Neural progenitor cell (in vitro differentiated cells): ENCODE data around the gene CHST6. TPM values are rescaled to one million over a fixed set of nuclear protein-coding genes. Genes with fewer than 3 reads are reported as not detected.

Source experiments
- DNase-seq: peaks from one replicate; pipeline ENCODE4 v3.0.0-alpha.2; 2016; ENCODE audit warnings: low spot score
- H2AFZ ChIP-seq: fragments of 200-600 bp; sonication (generic); replicated peaks from 2 replicates; pipeline ENCODE4 v1.6.1; 2016; ENCODE audit warnings: antibody characterized with exemption
- H3F3A ChIP-seq: fragments of 200-600 bp; sonication (generic); 2 replicates; pipeline ENCODE4 v1.6.1; 2016; ENCODE audit warnings: antibody characterized with exemption, low read depth
- H3K27ac ChIP-seq: fragments of 200-600 bp; sonication (generic); 2 replicates; pipeline ENCODE4 v1.5.1; 2016; ENCODE audit warnings: mild to moderate bottlenecking
- H3K27me3 ChIP-seq: fragments of 200-600 bp; sonication (generic); 2 replicates; pipeline ENCODE4 v1.6.1; 2016; ENCODE audit warnings: mild to moderate bottlenecking, moderate library complexity
- H3K36me3 ChIP-seq: fragments of 200-600 bp; sonication (generic); 2 replicates; pipeline ENCODE4 v1.5.1; 2016
- H3K4me1 ChIP-seq: fragments of 200-600 bp; sonication (generic); 2 replicates; pipeline ENCODE4 v1.6.1; 2016; ENCODE audit warnings: mixed run types
- H3K4me2 ChIP-seq: fragments of 200-600 bp; sonication (generic); 2 replicates; pipeline ENCODE4 v1.6.1; 2016
- H3K4me3 ChIP-seq: fragments of 200-600 bp; sonication (generic); 2 replicates; pipeline ENCODE4 v1.5.1; 2016
- H3K79me2 ChIP-seq: fragments of 200-600 bp; sonication (generic); 2 replicates; pipeline ENCODE4 v1.6.1; 2016; ENCODE audit warnings: low read depth
- H3K9ac ChIP-seq: fragments of 200-600 bp; sonication (generic); 2 replicates; pipeline ENCODE4 v1.6.1; 2016
- H3K9me3 ChIP-seq: fragments of 200-600 bp; sonication (generic); 2 replicates; pipeline ENCODE4 v1.5.1; 2016; ENCODE audit warnings: low read depth
- H4K20me1 ChIP-seq: fragments of 200-600 bp; sonication (generic); 2 replicates; pipeline ENCODE4 v1.6.1; 2016; ENCODE audit warnings: low read depth
- H3K27ac Mint-ChIP-seq: 3 replicates; pipeline ENCODE4 v1.8.0; 2021; ENCODE audit warnings: mixed read lengths
- H3K27me3 Mint-ChIP-seq: 2 replicates; pipeline ENCODE4 v1.8.0; 2022; ENCODE audit warnings: low read depth, mild to moderate bottlenecking, inconsistent platforms, moderate library complexity, mixed read lengths; ENCODE audit not compliant: insufficient read depth
- H3K36me3 Mint-ChIP-seq: 3 replicates; pipeline ENCODE4 v1.8.0; 2021; ENCODE audit warnings: mixed read lengths
- H3K4me1 Mint-ChIP-seq: 3 replicates; pipeline ENCODE4 v1.8.0; 2021; ENCODE audit warnings: mixed read lengths
- H3K4me3 Mint-ChIP-seq: 3 replicates; pipeline ENCODE4 v1.8.0; 2021; ENCODE audit warnings: mild to moderate bottlenecking, moderate library complexity, mixed read lengths
- H3K9me3 Mint-ChIP-seq: 3 replicates; pipeline ENCODE4 v1.8.0; 2020; ENCODE audit warnings: mixed read lengths
- EZH2 ChIP-seq: fragments of 200-600 bp; sonication (generic); IDR thresholded peaks from 2 replicates; pipeline ENCODE4 v1.6.1; 2017; ENCODE audit warnings: antibody characterized with exemption, mild to moderate bottlenecking, moderate library complexity
- EZH2phosphoT487 ChIP-seq: fragments of 200-600 bp; sonication (generic); IDR thresholded peaks from 2 replicates; pipeline ENCODE4 v1.6.1; 2017; ENCODE audit warnings: antibody characterized with exemption
- total RNA-seq: library from RNA; depleted of rRNA; stranded (reverse); fragments of >200 nt; gene quantifications from 2 replicates; pipeline ENCODE4 v1.2.3, GENCODE V29; 2015; ENCODE audit warnings: low replicate concordance
- TF ChIP-seq, protein P1 (sequence below): fragments of 200-600 bp; sonication (generic); IDR thresholded peaks from 2 replicates; pipeline ENCODE4 v1.5.1; 2017; ENCODE audit warnings: antibody characterized with exemption, mild to moderate bottlenecking

CHST6 gene
- total RNA-seq, 1 donor from 2014 or later, result 6.2 TPM

DNA sequence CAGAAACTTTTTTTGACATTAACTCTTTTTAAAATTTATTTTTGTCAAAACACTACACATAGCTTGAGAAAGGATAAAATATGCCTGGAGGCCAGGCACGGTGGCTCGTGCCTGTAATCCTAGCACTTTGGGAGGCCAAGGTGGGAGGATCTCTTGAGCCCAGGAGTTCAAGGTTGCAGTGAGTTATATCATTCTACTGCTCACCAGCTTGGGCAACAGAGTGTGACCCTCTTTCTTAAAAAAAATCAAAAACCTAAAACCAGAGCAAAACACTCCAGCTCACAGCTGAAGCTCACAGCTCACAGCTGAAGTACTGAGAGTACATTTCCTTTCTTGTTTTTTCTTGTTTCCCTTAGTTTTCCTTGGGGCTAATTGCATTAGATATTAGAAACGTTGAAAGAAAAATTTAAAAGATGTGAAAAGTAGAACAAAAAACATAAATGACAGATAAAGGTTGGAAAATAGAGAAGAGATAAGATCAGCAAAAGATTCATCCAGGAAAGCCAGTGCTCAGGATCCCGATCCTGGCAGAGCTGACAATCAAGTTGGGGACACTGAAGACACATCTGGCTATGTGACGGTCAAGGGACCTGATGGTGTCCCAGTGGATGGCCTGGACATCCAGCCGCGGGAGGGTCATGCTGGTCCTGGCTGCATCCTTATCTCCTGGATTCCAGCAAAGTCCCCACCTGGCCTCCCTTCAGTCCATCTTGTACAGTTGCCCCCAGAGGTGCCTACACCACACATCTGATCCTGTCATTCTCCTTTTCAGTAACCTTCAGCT is 9.8 kb downstream of the CHST6 start:
- Histone ChIP-seq H3K27me3 (no peaks in the 10 kb centered on the region), H3K79me2 (no peaks in the 10 kb centered on the region), H3K9me3 (no peaks in the 10 kb centered on the region), H3K4me2 (no peak overlapping the region), H3K4me1 (no peaks in the 10 kb centered on the region), H2AFZ (no peak overlapping the region), H3K36me3 (no peaks in the 10 kb centered on the region), H3K9ac (no peak overlapping the region), H3K4me3 (no peak overlapping the region), H3K27ac (no peak overlapping the region), H4K20me1 (no peaks in the 10 kb centered on the region), H3F3A (no peaks in the 10 kb centered on the region)
- TF ChIP-seq EZH2phosphoT487 (no peak), EZH2 (no peak)
- TF ChIP-seq, protein P1, sequence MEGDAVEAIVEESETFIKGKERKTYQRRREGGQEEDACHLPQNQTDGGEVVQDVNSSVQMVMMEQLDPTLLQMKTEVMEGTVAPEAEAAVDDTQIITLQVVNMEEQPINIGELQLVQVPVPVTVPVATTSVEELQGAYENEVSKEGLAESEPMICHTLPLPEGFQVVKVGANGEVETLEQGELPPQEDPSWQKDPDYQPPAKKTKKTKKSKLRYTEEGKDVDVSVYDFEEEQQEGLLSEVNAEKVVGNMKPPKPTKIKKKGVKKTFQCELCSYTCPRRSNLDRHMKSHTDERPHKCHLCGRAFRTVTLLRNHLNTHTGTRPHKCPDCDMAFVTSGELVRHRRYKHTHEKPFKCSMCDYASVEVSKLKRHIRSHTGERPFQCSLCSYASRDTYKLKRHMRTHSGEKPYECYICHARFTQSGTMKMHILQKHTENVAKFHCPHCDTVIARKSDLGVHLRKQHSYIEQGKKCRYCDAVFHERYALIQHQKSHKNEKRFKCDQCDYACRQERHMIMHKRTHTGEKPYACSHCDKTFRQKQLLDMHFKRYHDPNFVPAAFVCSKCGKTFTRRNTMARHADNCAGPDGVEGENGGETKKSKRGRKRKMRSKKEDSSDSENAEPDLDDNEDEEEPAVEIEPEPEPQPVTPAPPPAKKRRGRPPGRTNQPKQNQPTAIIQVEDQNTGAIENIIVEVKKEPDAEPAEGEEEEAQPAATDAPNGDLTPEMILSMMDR, result no peak
- H3K27ac Mint-ChIP-seq, result no peak overlapping the region
- H3K9me3 Mint-ChIP-seq, result no peaks in the 10 kb centered on the region
- no peaks in the 10 kb centered on the region for H3K36me3 Mint-ChIP-seq
- H3K27me3 Mint-ChIP-seq, result no peaks in the 10 kb centered on the region
- no peak overlapping the region for H3K4me3 Mint-ChIP-seq
- no peaks in the 10 kb centered on the region for H3K4me1 Mint-ChIP-seq
- DNase-seq, result no peak

DNA sequence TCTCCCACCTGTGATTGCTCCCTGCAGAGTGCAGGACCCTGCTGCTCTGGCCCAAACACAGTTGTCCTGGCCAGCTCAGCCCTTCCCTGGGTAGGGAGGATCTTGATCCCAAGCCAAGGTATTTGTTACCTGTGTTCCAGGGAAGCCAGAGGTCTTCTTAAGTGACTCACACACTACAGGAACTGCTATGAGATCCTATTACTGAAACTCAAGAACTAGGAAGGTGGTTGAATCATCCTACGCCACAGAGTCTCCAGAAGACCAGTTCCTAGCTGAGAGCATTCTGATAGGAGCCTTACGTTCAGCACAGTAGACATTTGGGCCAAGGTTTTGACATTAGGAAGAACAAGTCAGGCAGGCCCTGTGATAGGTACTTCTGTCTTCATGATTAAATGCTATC is 12.0 kb downstream of the CHST6 start:
- no peaks in the 10 kb centered on the region for H3K9me3 ChIP-seq
- no peaks in the 10 kb centered on the region for H3K4me1 ChIP-seq
- H3K4me3 Mint-ChIP-seq, result no peak overlapping the region
- H4K20me1 ChIP-seq, result no peaks in the 10 kb centered on the region
- no peak for DNase-seq
- H3F3A ChIP-seq, result no peaks in the 10 kb centered on the region
- H3K4me2 ChIP-seq, result no peak overlapping the region
- no peaks in the 10 kb centered on the region for H3K36me3 ChIP-seq
- H3K36me3 Mint-ChIP-seq, result no peaks in the 10 kb centered on the region
- no peak overlapping the region for H2AFZ ChIP-seq
- TF ChIP-seq EZH2 (no peak), EZH2phosphoT487 (no peak)
- no peaks in the 10 kb centered on the region for H3K79me2 ChIP-seq
- no peak overlapping the region for H3K9ac ChIP-seq
- no peak overlapping the region for H3K27ac Mint-ChIP-seq
- H3K9me3 Mint-ChIP-seq, result no peaks in the 10 kb centered on the region
- no peaks in the 10 kb centered on the region for H3K4me1 Mint-ChIP-seq
- H3K27me3 Mint-ChIP-seq, result no peaks in the 10 kb centered on the region
- no peaks in the 10 kb centered on the region for H3K27me3 ChIP-seq
- H3K4me3 ChIP-seq, result no peak overlapping the region
- no peak overlapping the region for H3K27ac ChIP-seq

DNA sequence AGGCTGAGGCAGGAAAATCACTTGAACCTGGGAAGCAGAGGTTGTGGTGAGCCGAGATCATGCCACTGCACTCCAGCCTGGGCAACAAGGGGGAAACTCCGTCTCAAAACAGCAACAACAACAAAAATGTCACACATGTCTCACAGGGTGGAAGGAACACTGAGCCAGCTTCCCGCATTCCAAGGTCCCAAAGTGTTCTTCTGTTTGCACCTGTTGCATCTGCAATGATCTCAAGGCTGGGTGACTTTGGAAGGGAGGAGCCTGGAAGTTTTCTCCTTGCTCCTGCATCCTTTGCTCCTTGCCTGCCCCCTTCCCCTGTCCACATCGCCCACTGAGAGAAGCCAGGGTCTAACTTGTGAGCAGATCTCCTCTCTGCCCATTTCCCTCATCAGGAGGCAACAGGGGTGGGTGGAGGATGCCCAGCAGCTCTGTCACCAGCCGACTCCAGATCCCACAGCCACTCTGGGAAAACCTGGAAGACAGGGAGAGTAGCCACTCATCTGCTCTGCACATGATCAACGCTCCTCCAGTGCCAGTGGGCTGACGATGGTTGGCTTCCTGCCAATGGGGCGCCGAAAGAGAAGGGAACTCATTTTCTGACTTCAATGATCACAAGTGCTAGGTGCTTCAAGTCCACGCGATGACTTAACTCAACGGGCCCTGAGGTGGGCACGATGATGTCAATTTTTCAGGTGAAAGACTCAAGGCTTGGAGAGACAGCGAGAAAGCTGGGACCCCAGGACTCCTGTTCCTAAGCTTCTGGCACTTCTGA is 12.6 kb downstream of the CHST6 start:
- H3K27ac Mint-ChIP-seq, result no peak overlapping the region
- no peak overlapping the region for H3K4me2 ChIP-seq
- H3K36me3 Mint-ChIP-seq, result no peaks in the 10 kb centered on the region
- H3K36me3 ChIP-seq, result no peaks in the 10 kb centered on the region
- no peak for DNase-seq
- TF ChIP-seq EZH2phosphoT487 (no peak), EZH2 (no peak)
- TF ChIP-seq, protein P1, result no peak
- no peak overlapping the region for H3K9ac ChIP-seq
- no peak overlapping the region for H3K4me3 ChIP-seq
- H3K79me2 ChIP-seq, result no peaks in the 10 kb centered on the region
- no peak overlapping the region for H3K27ac ChIP-seq
- no peak overlapping the region for H3K4me3 Mint-ChIP-seq
- H3K9me3 ChIP-seq, result no peaks in the 10 kb centered on the region
- no peaks in the 10 kb centered on the region for H3K4me1 ChIP-seq
- H4K20me1 ChIP-seq, result no peaks in the 10 kb centered on the region
- H3K4me1 Mint-ChIP-seq, result peaks cover 2% of the 10 kb centered on the region
- H2AFZ ChIP-seq, result no peak overlapping the region
- H3K9me3 Mint-ChIP-seq, result no peaks in the 10 kb centered on the region
- H3F3A ChIP-seq, result no peaks in the 10 kb centered on the region
- no peaks in the 10 kb centered on the region for H3K27me3 Mint-ChIP-seq
- H3K27me3 ChIP-seq, result no peaks in the 10 kb centered on the region

DNA sequence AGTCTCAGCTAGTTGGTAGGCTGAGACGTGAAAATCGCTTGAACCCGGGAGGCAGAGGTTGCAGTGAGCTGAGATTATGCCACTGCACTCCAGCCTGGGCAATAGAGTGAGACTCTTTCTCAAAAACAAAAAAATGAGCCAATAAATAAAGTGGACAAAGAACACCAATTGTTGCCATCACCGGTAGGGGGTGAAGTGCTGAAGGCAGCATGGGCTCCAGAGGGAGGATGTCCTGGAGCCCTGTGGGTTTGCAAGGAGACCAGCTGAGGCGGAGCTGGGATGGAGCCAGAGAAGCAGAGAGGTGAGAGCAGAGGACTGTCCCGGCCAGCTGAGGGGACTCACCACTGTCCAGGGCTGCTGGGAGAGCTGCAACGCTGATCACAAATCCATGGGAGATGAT is 13.8 kb downstream of the CHST6 start:
- TF ChIP-seq, protein P1, result no peak
- TF ChIP-seq EZH2phosphoT487, result no peak
- no peaks in the 10 kb centered on the region for H3K27me3 ChIP-seq
- H3K9me3 ChIP-seq, result no peaks in the 10 kb centered on the region
- no peak overlapping the region for H3K9ac ChIP-seq
- H3K9me3 Mint-ChIP-seq, result no peaks in the 10 kb centered on the region
- H3K36me3 Mint-ChIP-seq, result no peaks in the 10 kb centered on the region
- H3K4me2 ChIP-seq, result no peak overlapping the region
- no peak overlapping the region for H3K4me3 ChIP-seq
- H3K79me2 ChIP-seq, result no peaks in the 10 kb centered on the region
- no peak overlapping the region for H2AFZ ChIP-seq
- no peak for DNase-seq
- H3K4me3 Mint-ChIP-seq, result no peak overlapping the region
- peaks cover 2% of the 10 kb centered on the region for H3K4me1 Mint-ChIP-seq
- no peaks in the 10 kb centered on the region for H3K36me3 ChIP-seq
- H3K27ac Mint-ChIP-seq, result peak overlapping the region; percentile 87
- no peaks in the 10 kb centered on the region for H3F3A ChIP-seq
- H4K20me1 ChIP-seq, result no peaks in the 10 kb centered on the region
- H3K4me1 ChIP-seq, result no peaks in the 10 kb centered on the region
- no peak overlapping the region for H3K27ac ChIP-seq
- no peaks in the 10 kb centered on the region for H3K27me3 Mint-ChIP-seq
